GM18502 (cell line): ENCODE results near the gene CRYBG3.
"Not testable (repeated sequence)": the region's sequence is repeated elsewhere in the genome, so short reads cannot be mapped to it uniquely, and the experiment has no call there.

ENCODE experiments used
- ATAC-seq: cut with Tn5 transposase; IDR thresholded peaks from one replicate; pipeline ENCODE4 v1.9.1; 2021; ENCODE audit warnings: mild to moderate bottlenecking; ENCODE audit not compliant: unreplicated experiment, poor library complexity

CRYBG3 gene

GRCh38 chr3:97833184-97833583, 11.4 kb downstream of the CRYBG3 start:
- not testable (repeated sequence) for ATAC-seq

DNA sequence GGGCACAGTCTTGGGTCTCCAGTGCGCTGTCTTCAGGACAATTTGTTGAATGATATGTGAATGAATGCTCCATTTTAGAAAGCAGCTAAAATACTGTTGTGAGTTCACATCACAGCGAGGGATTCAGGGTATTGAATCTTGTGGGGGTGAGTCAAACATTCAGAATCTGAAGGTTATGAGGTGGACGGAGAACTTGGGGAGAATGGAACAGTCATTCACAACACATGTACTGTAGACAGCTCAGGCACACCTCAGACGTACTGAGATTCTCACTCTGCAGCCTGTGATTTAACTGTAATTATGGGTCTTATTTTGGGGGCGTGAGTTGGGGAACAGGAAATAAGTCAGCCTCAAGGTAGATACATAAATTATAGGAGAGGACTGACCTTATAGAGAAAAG, 13.9 kb downstream of the CRYBG3 start:
- ATAC-seq = no peak

DNA sequence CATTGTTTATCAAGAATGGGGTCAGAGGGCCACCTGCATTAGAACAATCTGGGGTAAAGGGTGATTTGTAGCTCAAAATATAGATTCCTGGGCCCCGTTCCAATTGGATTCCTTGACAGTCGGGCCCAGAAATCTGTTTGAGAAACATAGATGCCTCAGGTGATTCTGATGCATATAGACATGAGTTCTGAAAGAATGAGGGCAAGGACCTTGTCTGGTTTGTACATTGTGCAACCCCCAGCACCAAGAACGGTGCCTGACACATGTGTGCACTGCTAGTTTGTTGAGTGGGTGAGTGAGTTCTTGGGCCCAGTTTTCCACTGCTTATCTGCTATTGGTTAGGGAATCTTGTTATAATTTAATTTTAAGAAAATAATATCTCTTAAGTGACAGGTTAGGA, 16.6 kb downstream of the CRYBG3 start:
- ATAC-seq = no peak

DNA sequence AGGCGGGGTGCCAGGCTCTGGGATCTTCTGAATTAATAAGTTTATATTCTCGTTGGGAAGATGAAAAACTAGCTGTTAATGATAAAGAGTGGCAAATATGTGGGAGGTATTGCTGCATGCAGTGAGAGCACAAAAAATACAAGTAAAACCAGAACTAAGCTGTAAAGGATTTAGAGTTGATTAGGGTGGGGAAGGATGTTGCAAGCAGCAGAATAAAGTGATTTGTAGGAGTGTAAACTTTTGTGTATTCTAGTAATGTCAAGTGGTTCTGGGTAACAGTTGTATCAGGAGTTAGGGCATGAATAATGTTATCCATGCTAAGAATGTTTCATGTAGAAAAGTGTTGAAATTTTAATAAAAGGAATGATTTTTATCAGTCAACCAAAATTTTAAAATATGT, 18.1 kb downstream of the CRYBG3 start:
- ATAC-seq = no peak

DNA sequence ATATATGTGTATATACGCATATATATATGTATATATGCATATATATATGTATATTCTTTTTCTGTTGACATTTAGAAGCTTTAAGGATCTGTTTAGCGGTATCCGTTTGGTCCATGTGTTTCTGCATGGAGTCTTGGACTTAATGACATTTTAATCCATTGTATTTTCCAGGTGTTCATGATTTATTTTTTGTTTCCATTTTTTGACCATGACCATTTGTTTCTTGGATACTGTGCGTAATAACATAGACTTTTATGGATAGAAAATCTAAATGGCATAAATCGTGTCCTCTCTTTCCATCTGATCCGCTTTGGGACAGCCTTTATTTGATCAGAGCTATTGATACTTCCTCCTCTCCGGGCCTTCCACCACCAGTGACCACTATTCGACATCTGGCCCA, 19.5 kb downstream of the CRYBG3 start:
- no peak for ATAC-seq

GRCh38 chr3:97841956-97842355, 20.1 kb downstream of the CRYBG3 start:
- ATAC-seq = no peak

GRCh38 chr3:97848779-97849178, 27.0 kb downstream of the CRYBG3 start:
- no peak for ATAC-seq

- ATAC-seq = no peak
Observed at GRCh38 chr3:97857401-97857800, 35.6 kb downstream of the CRYBG3 start.

GRCh38 chr3:97860364-97860763, 38.6 kb downstream of the CRYBG3 start:
- no peak for ATAC-seq

DNA sequence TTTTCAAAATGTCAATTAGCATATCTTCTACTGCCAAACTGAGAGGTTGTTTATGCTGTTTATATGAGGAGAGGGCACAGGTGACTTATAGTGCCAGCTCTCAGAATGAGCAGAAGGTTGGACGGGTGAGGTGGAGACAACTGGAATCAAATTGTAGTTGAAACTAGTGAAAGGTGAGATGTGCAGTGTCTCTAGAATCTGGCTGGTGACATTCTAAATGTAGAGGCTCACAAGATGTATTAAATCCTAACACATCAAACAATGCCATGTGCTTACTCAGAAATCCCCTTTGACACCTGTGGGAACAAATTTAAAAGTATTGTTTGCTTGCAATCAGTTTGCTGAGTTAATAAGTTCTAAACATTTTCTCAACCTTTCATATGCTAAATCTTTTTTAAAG, 40.8 kb downstream of the CRYBG3 start:
- ATAC-seq = no peak

- no peak for ATAC-seq
Observed at GRCh38 chr3:97863031-97863430, 41.2 kb downstream of the CRYBG3 start.

- no peak for ATAC-seq
Observed at GRCh38 chr3:97863775-97864174, 42.0 kb downstream of the CRYBG3 start.

- no peak for ATAC-seq
Observed at GRCh38 chr3:97871186-97871585, 49.4 kb downstream of the CRYBG3 start.

DNA sequence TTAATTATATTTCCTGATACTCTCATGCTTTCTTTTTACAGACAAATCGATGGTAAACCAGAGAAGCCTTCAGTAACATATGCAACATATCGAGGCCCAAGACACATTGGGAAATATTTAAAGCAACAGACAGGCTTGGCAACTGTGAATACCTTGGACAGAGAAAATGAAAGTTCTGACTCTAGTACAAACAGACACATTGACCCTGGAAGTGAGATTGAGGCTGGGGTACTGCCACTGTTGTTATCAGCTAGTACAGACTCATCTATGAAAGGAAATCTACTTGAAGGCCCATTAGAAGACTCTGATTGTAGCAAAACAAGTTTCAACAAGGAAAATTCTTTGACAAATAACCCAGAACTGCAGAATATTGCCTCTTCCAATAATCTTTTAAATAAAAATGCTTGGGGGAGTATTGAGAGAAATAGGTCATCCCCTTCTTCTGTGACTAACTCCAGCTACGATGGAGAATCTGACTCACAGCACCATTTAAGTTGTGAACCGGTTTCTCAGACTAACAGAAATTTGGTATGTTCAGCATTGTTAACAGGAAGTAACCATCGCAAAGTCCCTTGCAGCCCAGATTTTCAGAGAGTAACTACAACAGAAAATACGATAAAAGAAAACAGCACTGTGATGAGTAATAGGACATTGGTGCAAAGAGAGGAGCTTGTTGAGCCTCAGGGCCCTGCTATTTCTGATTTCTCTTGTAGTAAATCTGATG, 50.2 kb downstream of the CRYBG3 start:
- ATAC-seq = no peak

- no peak for ATAC-seq
Observed at GRCh38 chr3:97872525-97873042, 50.8 kb downstream of the CRYBG3 start.

DNA sequence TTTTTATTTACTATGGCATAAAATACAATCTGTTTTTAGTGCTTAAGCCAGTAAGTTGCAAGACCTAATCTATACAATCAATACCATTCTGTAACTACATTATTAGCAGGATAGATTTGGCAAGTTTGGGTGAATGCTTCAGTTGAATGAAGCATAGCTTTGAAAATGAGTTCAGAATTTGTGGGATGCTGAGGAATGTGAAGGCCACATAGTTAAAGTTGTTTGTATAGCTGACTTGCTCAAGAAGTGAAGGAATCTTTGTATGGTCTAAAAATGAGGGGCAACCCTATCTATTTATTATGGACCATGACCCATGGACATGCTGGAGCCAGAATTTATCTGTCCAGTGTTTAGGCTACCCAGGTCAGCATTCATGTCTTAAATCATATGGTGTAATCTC, 58.5 kb downstream of the CRYBG3 start:
- ATAC-seq = no peak

- ATAC-seq = no peak
Observed at GRCh38 chr3:97882975-97883598, 61.3 kb downstream of the CRYBG3 start.

GRCh38 chr3:97883736-97884135, 61.9 kb downstream of the CRYBG3 start:
- ATAC-seq = no peak

GRCh38 chr3:97884586-97885123, 62.8 kb downstream of the CRYBG3 start:
- ATAC-seq = no peak

GRCh38 chr3:97885931-97886824, 64.4 kb downstream of the CRYBG3 start:
- no peak for ATAC-seq

DNA sequence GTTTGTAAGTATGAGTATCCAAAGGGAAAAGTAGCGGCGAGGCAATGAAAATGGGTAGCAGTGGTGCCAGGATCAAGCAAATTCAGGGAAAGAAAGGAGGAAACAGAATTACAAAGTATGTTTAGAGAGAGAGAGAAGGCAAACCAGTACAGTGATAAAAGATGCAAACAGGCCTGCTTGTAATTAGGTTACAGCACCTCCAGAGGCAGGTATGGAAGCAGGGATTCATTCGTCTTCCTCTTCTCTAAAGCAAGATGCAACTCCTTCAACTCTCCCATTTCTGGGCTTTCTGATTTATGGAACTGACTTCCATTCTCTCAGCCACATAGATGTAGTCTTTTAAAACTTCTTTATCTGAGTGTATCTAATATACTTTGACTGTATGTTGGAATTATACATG, 68.0 kb downstream of the CRYBG3 start:
- no peak for ATAC-seq
